Activated T-helper 1 cell treated with Interleukin-2 at 50 U/mL for 16 hours (primary cell): Measurements from ENCODE around the gene RSPH1.

Experiments used
- DNase-seq: peaks from one replicate; pipeline ENCODE4 v3.0.0-alpha.2; 2020; ENCODE audit warnings: low read depth

Gene RSPH1

GRCh38 chr21:42531771-42532170 is 35.7 kb upstream of the RSPH1 start:
- DNase-seq = no peak

GRCh38 chr21:42530167-42530518 is 34.1 kb upstream of the RSPH1 start:
- DNase-seq = no peak

GRCh38 chr21:42527489-42528158 is 31.6 kb upstream of the RSPH1 start:
- peak; percentile 26 for DNase-seq

GRCh38 chr21:42527127-42527488 is 31.1 kb upstream of the RSPH1 start:
- DNase-seq = no peak

- DNase-seq = no peak
Measured at GRCh38 chr21:42526379-42526727, 30.3 kb upstream of the RSPH1 start.

GRCh38 chr21:42525676-42526378 is 29.8 kb upstream of the RSPH1 start:
- no peak for DNase-seq

- no peak for DNase-seq
Measured at GRCh38 chr21:42525029-42525581, 29.1 kb upstream of the RSPH1 start.

- no peak for DNase-seq
Measured at GRCh38 chr21:42524341-42525028, 28.5 kb upstream of the RSPH1 start.

GRCh38 chr21:42523941-42524340 is 27.9 kb upstream of the RSPH1 start:
- DNase-seq = no peak

GRCh38 chr21:42523211-42523610 is 27.2 kb upstream of the RSPH1 start:
- no peak for DNase-seq

- DNase-seq = no peak
Measured at GRCh38 chr21:42522771-42523170, 26.7 kb upstream of the RSPH1 start.

- no peak for DNase-seq
Measured at GRCh38 chr21:42522271-42522670, 26.2 kb upstream of the RSPH1 start.

- DNase-seq = no peak
Measured at GRCh38 chr21:42521805-42522204, 25.8 kb upstream of the RSPH1 start.

GRCh38 chr21:42521384-42521783 is 25.4 kb upstream of the RSPH1 start:
- no peak for DNase-seq

GRCh38 chr21:42520628-42521253 is 24.7 kb upstream of the RSPH1 start:
- DNase-seq = no peak

GRCh38 chr21:42518626-42519025 is 22.6 kb upstream of the RSPH1 start:
- no peak for DNase-seq

- no peak for DNase-seq
Measured at GRCh38 chr21:42518215-42518614, 22.2 kb upstream of the RSPH1 start.

GRCh38 chr21:42515708-42516502 is 19.9 kb upstream of the RSPH1 start:
- DNase-seq = no peak

GRCh38 chr21:42514883-42515228 is 18.8 kb upstream of the RSPH1 start:
- DNase-seq = no peak

- DNase-seq = peak; percentile 36
Measured at GRCh38 chr21:42513985-42514882, 18.2 kb upstream of the RSPH1 start.
